DND-41 (cell line): ENCODE results near the gene EGFL6.

Experiments
- ATAC-seq: fragments of 200-7000 bp; cut with Tn5 transposase; 3 replicates; pipeline ENCODE4 v1.9.1; 2021; ENCODE audit warnings: low read depth; ENCODE audit not compliant: insufficient read depth
- DNase-seq: peaks from one replicate; pipeline ENCODE4 v3.0.0-alpha.2; 2020
- H2AFZ ChIP-seq: 2 replicates; pipeline ENCODE4 v1.6.0; 2012; ENCODE audit warnings: low read depth, low read length
- H3K27ac ChIP-seq: 2 replicates; pipeline ENCODE4 v1.5.1; 2012; ENCODE audit warnings: low read length, inconsistent platforms
- H3K27me3 ChIP-seq: fragments of 200-600 bp; sonication (generic); 2 replicates; pipeline ENCODE4 v1.6.0; 2012; ENCODE audit warnings: low read length, mild to moderate bottlenecking, inconsistent platforms; ENCODE audit not compliant: insufficient read depth, poor library complexity
- H3K36me3 ChIP-seq: 2 replicates; pipeline ENCODE4 v1.5.1; 2012; ENCODE audit warnings: low read length, inconsistent platforms; ENCODE audit not compliant: insufficient read depth
- H3K4me1 ChIP-seq: 2 replicates; pipeline ENCODE4 v1.5.1; 2012; ENCODE audit warnings: mild to moderate bottlenecking, low read length; ENCODE audit not compliant: insufficient read depth
- H3K4me2 ChIP-seq: 2 replicates; pipeline ENCODE4 v1.6.0; 2012; ENCODE audit warnings: mild to moderate bottlenecking, moderate library complexity, low read length, inconsistent platforms; ENCODE audit not compliant: insufficient read depth
- H3K4me3 ChIP-seq, 2 experiments: fragments of 200-600 bp in 1 of 2; shearing (Covaris generic) in 1 of 2; 2 replicates each; pipeline ENCODE4 v1.5.1; 2012 to 2016; ENCODE audit warnings: inconsistent platforms in 2 of 2, low read length in 2 of 2, mild to moderate bottlenecking in 2 of 2, low read depth in 1 of 2, moderate library complexity in 1 of 2
- H3K79me2 ChIP-seq: 2 replicates; pipeline ENCODE4 v1.6.0; 2012; ENCODE audit warnings: low read length, inconsistent platforms; ENCODE audit not compliant: insufficient read depth
- H3K9ac ChIP-seq: 2 replicates; pipeline ENCODE4 v1.6.0; 2012; ENCODE audit warnings: low read depth, mild to moderate bottlenecking, inconsistent platforms, low read length, moderate library complexity
- H3K9me3 ChIP-seq: 2 replicates; pipeline ENCODE4 v1.5.1; 2012; ENCODE audit warnings: low read length, moderate library complexity, mild to moderate bottlenecking, inconsistent platforms; ENCODE audit not compliant: insufficient read depth, severe bottlenecking
- H4K20me1 ChIP-seq: 2 replicates; pipeline ENCODE4 v1.6.0; 2012; ENCODE audit warnings: low read length; ENCODE audit not compliant: insufficient read depth
- EZH2 ChIP-seq: IDR thresholded peaks from 3 replicates; pipeline ENCODE4 v1.6.1; 2012; ENCODE audit warnings: borderline replicate concordance, low read depth, mild to moderate bottlenecking, moderate library complexity, low read length, inconsistent platforms; ENCODE audit not compliant: severe bottlenecking
- TF ChIP-seq, protein P1 (sequence below): IDR thresholded peaks from 2 replicates; pipeline ENCODE4 v1.5.1; 2012; ENCODE audit warnings: borderline replicate concordance, low read length, moderate library complexity, mild to moderate bottlenecking; ENCODE audit not compliant: poor library complexity, severe bottlenecking; ENCODE audit errors: extremely low read depth

EGFL6 gene

DNA sequence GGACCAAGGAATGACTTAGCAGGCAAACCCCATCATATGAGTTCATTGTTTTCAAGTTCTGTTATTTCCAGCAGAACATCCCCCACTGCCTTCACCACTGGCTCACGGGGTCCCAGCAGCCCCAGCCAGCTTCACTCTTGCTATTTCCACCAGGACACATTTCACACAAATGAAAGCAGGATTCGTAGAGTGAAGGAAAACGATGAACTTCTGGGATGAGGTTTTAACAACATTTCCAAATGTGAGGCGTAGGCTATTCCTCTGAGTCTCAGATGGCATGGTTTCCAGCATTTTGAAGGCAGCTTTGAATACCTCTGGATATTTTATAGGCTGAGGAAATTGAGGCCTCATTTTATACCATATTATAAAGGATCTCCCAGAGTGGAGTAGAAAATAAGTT, 32.9 kb upstream of the EGFL6 start:
- H3K4me2 ChIP-seq, result no peak overlapping the region
- H3K27ac ChIP-seq, result no peak overlapping the region
- H3K4me1 ChIP-seq, result no peaks in the 10 kb centered on the region
- ATAC-seq (no peak), DNase-seq (no peak)
- no peaks in the 10 kb centered on the region for H3K27me3 ChIP-seq
- no peaks in the 10 kb centered on the region for H3K9me3 ChIP-seq
- no peaks in the 10 kb centered on the region for H3K79me2 ChIP-seq
- TF ChIP-seq EZH2, result no peak
- TF ChIP-seq, protein P1, sequence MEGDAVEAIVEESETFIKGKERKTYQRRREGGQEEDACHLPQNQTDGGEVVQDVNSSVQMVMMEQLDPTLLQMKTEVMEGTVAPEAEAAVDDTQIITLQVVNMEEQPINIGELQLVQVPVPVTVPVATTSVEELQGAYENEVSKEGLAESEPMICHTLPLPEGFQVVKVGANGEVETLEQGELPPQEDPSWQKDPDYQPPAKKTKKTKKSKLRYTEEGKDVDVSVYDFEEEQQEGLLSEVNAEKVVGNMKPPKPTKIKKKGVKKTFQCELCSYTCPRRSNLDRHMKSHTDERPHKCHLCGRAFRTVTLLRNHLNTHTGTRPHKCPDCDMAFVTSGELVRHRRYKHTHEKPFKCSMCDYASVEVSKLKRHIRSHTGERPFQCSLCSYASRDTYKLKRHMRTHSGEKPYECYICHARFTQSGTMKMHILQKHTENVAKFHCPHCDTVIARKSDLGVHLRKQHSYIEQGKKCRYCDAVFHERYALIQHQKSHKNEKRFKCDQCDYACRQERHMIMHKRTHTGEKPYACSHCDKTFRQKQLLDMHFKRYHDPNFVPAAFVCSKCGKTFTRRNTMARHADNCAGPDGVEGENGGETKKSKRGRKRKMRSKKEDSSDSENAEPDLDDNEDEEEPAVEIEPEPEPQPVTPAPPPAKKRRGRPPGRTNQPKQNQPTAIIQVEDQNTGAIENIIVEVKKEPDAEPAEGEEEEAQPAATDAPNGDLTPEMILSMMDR, result no peak
- H3K4me3 ChIP-seq, result no peak overlapping the region
- no peak overlapping the region for H2AFZ ChIP-seq
- H4K20me1 ChIP-seq, result no peaks in the 10 kb centered on the region
- H3K36me3 ChIP-seq, result no peaks in the 10 kb centered on the region
- H3K9ac ChIP-seq, result no peak overlapping the region

DNA sequence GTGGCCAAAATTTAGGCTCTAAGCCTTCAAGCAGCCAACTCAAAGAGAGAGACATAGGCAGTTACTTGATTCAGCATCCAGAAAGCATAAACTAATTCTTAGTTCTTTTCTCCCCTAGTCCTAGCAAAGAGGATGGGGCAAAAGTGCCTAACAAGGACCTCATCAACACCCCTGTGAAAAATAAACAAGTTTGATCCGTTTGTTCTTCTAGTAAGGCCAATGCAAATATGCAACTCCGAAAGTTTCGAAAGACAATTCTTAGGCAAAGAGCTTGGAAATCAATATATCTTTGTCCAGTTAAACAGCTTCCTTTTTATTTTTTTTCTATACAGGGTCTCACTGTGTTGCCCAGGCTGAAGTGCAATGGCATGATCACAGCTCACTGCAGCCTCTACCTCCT, 31.0 kb upstream of the EGFL6 start:
- Histone ChIP-seq H3K36me3 (no peaks in the 10 kb centered on the region), H3K27ac (no peak overlapping the region), H3K4me1 (no peaks in the 10 kb centered on the region), H3K4me3 (no peak overlapping the region), H3K9ac (no peak overlapping the region), H3K4me2 (no peak overlapping the region), H2AFZ (no peak overlapping the region), H3K9me3 (no peaks in the 10 kb centered on the region), H4K20me1 (no peaks in the 10 kb centered on the region), H3K79me2 (no peaks in the 10 kb centered on the region), H3K27me3 (no peaks in the 10 kb centered on the region)
- ATAC-seq (no peak), DNase-seq (no peak)
- TF ChIP-seq, protein P1, result no peak
- no peak for TF ChIP-seq EZH2

DNA sequence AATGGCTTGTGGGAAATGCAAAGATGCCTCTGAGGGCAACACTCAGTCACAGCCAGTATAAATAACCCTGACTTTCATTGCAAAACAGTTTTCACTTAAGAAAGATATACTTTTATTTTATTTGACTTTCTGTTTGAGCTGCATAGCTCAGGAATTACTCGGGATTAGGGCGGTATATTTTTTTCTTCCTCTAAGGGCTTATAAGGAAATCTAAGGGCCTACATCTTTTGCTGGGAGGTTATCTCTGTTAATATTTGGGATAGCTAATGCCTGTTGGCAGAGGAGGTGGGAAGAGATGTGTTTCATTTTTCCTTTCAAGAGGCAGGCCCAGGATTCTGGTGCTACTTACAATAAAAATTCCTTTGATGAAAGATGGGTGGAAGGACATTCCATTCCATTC, 28.8 kb upstream of the EGFL6 start:
- Histone ChIP-seq H3K4me3 (no peak overlapping the region), H4K20me1 (no peaks in the 10 kb centered on the region), H3K4me1 (no peaks in the 10 kb centered on the region), H3K9ac (no peak overlapping the region), H3K9me3 (no peaks in the 10 kb centered on the region), H3K79me2 (no peaks in the 10 kb centered on the region), H3K27ac (no peak overlapping the region), H3K27me3 (no peaks in the 10 kb centered on the region), H2AFZ (no peak overlapping the region), H3K4me2 (no peak overlapping the region), H3K36me3 (no peaks in the 10 kb centered on the region)
- ATAC-seq (no peak), DNase-seq (no peak)
- TF ChIP-seq, protein P1, result no peak
- no peak for TF ChIP-seq EZH2

DNA sequence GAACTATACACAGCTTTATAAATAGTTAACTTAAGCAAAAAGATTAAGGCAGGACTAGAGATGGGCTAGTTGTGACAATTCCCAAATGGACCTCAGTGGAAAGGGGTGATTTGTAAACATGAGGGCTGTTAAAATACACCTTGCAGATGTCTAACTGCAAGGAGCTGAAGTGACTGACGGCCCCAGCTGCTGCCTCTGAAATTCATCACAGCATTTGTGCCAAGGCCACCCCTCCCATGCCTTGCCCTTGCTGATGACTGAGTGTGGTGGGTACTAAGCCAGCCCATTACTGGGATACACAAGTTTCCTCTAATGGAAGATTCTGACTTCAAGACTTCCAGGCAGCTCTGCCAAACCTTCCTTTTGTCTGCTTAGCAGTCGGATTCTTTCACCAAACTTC, 23.7 kb upstream of the EGFL6 start:
- H3K9me3 ChIP-seq, result no peaks in the 10 kb centered on the region
- H4K20me1 ChIP-seq, result no peaks in the 10 kb centered on the region
- H3K4me2 ChIP-seq, result no peak overlapping the region

More for the DNA sequence above, 23.7 kb upstream of the EGFL6 start:
- H3K4me1 ChIP-seq, result no peaks in the 10 kb centered on the region
- H3K9ac ChIP-seq, result no peak overlapping the region
- H3K79me2 ChIP-seq, result no peaks in the 10 kb centered on the region
- H2AFZ ChIP-seq, result no peak overlapping the region
- H3K27ac ChIP-seq, result no peak overlapping the region
- no peaks in the 10 kb centered on the region for H3K27me3 ChIP-seq
- no peaks in the 10 kb centered on the region for H3K36me3 ChIP-seq
- DNase-seq (no peak), ATAC-seq (no peak)
- TF ChIP-seq, protein P1, result no peak
- no peak for TF ChIP-seq EZH2
- H3K4me3 ChIP-seq, result no peak overlapping the region
